Astrocyte of the hippocampus (primary cell): ENCODE results near the gene PSMD5.

Source experiments
- DNase-seq: peaks from one replicate; pipeline ENCODE4 v3.0.0; 2011; ENCODE audit warnings: low read depth, low spot score

PSMD5 gene

GRCh38 chr9:120842685-120843485, at the start of gene PSMD5:
TSS of gene PSMD5 (minus strand) at chr9:120842922. CDS start at chr9:120842909, 13 bp downstream.
- DNase-seq, result peak; percentile 99

GRCh38 chr9:120891884-120892747, 49.4 kb upstream of the PSMD5 start:
- DNase-seq, result no peak

GRCh38 chr9:120891245-120891883, 48.6 kb upstream of the PSMD5 start:
- no peak for DNase-seq

- no peak for DNase-seq
Observed at GRCh38 chr9:120890320-120891244, 47.9 kb upstream of the PSMD5 start.

GRCh38 chr9:120889606-120890271, 47.0 kb upstream of the PSMD5 start:
- no peak for DNase-seq

GRCh38 chr9:120888626-120889025, 45.9 kb upstream of the PSMD5 start:
- no peak for DNase-seq

GRCh38 chr9:120886490-120886967, 43.8 kb upstream of the PSMD5 start:
- peak; percentile 64 for DNase-seq

- no peak for DNase-seq
Observed at GRCh38 chr9:120885958-120886357, 43.2 kb upstream of the PSMD5 start.

GRCh38 chr9:120885457-120885856, 42.7 kb upstream of the PSMD5 start:
- no peak for DNase-seq

GRCh38 chr9:120883608-120883996, 40.9 kb upstream of the PSMD5 start:
- DNase-seq, result no peak

GRCh38 chr9:120882935-120883607, 40.3 kb upstream of the PSMD5 start:
- DNase-seq, result no peak

GRCh38 chr9:120879446-120879845, 36.7 kb upstream of the PSMD5 start:
- no peak for DNase-seq

GRCh38 chr9:120878188-120879130, 35.7 kb upstream of the PSMD5 start:
- no peak for DNase-seq

GRCh38 chr9:120877276-120878034, 34.7 kb upstream of the PSMD5 start:
- peak; percentile 75 for DNase-seq

GRCh38 chr9:120876842-120877240, 34.1 kb upstream of the PSMD5 start, which contains the start of gene PHF19:
TSS of gene PHF19 (minus strand) at chr9:120877188. CDS start at chr9:120874741, 2,447 bp downstream.
- DNase-seq, result peak; percentile 64

- peak; percentile 92 for DNase-seq
Observed at GRCh38 chr9:120875954-120876841, 33.5 kb upstream of the PSMD5 start.

- no peak for DNase-seq
Observed at GRCh38 chr9:120875643-120875953, 32.9 kb upstream of the PSMD5 start.
